ENCODE results near the gene ITGA8. TPM values are rescaled to one million over a fixed set of nuclear protein-coding genes. Genes with fewer than 3 reads are reported as not detected.
"Not testable (repeated sequence)": the region's sequence is repeated elsewhere in the genome, so short reads cannot be mapped to it uniquely, and the experiment has no call there.

ITGA8 gene
- polyA plus RNA-seq, 3 donors, result 0.35 to 4.3 (median 2.6) TPM

GRCh38 chr10:15588635-15589508 is 130.8 kb downstream of the ITGA8 start:
- 49 to 60% (median 56%) methylated on average over 9 of the region's 9 CpGs for WGBS, 3 donors

DNA sequence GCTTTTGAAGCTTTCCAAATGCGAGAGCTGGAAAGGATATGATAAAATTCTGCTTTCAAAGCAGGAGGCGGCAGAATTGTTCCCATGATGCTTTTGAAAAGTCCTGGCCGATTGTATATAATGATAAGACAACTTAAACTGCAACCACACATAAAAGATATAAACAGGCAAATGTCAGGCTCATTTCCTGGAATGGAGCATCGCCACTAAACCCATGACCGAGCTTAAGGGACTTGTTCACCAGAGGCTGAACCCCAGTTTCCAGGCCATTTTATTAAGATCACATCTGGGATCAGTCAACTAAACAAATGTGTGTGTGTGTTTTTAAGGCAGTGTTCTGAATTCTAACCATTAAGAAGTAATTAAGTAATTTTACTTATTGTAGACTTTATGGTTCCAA is 131.6 kb downstream of the ITGA8 start:
- 66 to 75% (median 71%) methylated on average over 5 of the region's 5 CpGs for WGBS, 3 donors
- no peak overlapping the region for H3K27ac ChIP-seq (ENCODE audit: low read depth, low read length)

More at GRCh38 chr10:15588635-15589508, 130.8 kb downstream of the ITGA8 start:
- no peak overlapping the region for H3K27ac ChIP-seq (ENCODE audit: low read depth, low read length)

DNA sequence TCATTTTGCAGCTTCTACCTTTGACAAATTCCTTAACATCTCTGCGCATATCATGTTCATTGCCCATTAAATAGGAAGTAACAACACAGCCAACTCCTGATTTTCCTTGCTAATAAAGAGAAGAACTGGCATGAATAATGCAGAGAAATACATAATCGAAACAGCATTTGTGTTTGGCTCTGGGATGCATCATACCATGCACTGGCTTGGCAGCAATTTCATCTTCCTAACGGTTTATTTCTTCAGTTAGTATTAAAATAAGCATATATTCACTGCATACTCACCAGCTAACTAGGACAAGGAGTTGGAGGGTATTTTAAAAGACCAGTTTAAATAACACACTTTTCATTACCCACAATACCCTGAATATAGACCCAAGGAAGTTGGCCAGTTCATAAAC is 132.5 kb downstream of the ITGA8 start:
- 75 to 87% (median 79%) methylated on average over 3 of the region's 3 CpGs for WGBS, 3 donors
- no peak overlapping the region for H3K27ac ChIP-seq (ENCODE audit: low read depth, low read length)

DNA sequence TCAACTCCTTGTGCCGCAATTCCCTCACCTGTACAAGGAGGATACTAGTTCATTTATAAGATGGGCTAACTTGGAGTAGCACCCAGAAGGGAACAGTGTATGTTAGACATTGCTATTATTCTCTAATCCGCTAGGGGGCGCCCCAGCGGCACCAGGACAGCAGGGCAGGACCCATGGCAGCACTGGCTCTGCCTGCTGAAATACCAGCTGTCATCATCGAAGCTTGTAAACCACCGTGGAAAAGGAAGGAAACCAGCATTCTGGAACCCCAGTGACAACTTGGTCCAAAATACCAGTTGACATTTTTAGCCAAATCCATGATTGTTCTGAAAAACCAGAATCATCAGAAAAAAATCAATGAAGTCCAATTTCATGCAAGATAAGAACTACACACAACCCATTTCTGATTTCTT is 134.4 kb downstream of the ITGA8 start:
- WGBS, 3 donors, result 8 to 21% (median 12%) methylated on average over 6 of the region's 6 CpGs
- H3K27ac ChIP-seq (ENCODE audit: low read depth, low read length), result no peak overlapping the region

DNA sequence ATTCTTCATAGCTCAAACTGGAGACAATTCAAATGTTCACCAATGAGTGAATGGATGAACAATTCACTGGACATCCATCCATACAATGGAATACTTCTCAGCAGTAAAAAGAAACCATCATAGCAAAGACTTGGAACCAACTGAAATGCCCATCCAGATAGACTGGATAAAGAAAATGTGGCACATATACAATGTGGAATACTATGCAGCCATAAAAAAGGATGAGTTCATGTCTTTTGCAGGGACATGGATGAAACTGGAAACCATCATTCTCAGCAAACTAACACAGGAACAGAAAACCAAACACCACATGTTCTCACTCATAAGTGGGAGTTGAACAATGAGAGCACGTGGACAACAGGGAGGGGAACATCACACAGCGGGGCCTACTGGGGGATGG is 136.8 kb downstream of the ITGA8 start:
- H3K27ac ChIP-seq (ENCODE audit: low read depth, low read length), result not testable (repeated sequence)
- 94 to 98% (median 97%) methylated on average over 2 of the region's 2 CpGs for WGBS, 3 donors

- WGBS, 3 donors, result 58 to 81% (median 74%) methylated on average over 4 of the region's 4 CpGs
- H3K27ac ChIP-seq (ENCODE audit: low read depth, low read length), result no peak overlapping the region
These were observed 140.1 kb downstream of the ITGA8 start for GRCh38 chr10:15579605-15580004.

- whole genome bisulfite sequencing, 3 donors, result 80 to 93% (median 91%) methylated on average over 6 of the region's 6 CpGs
- H3K27ac ChIP-seq (ENCODE audit: low read depth, low read length), result no peak overlapping the region
These were observed 147.1 kb downstream of the ITGA8 start for GRCh38 chr10:15572531-15573045.

- 20 to 32% (median 30%) methylated on average over 3 of the region's 3 CpGs for WGBS, 3 donors
These were observed 148.1 kb downstream of the ITGA8 start for GRCh38 chr10:15571575-15571974.

GRCh38 chr10:15570738-15571339 is 148.9 kb downstream of the ITGA8 start:
- 97 to 99% (median 99%) methylated on average over 3 of the region's 3 CpGs for whole genome bisulfite sequencing, 3 donors
- H3K27ac ChIP-seq (ENCODE audit: low read depth, low read length), result no peak overlapping the region

More at GRCh38 chr10:15571575-15571974, 148.1 kb downstream of the ITGA8 start:
- no peak overlapping the region for H3K27ac ChIP-seq (ENCODE audit: low read depth, low read length)

DNA sequence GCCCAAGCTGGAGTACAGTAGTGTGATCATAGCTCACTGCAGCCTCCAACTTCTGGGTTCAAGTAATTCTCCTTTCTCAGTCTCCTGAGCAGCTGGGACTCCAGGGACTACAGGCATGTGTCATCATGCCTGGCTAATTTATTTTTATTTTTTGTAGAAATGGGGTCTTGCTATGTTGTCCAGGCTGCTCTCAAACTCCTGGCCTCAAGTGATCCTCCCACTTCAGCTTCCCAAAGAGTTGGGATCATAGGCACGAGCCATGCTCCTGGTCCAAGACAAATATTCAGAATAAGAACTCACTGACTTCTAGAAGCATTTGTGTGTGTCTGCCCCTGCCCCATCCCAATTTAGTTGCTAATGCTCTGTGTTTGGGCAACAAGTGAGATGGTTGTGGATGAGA is 151.8 kb downstream of the ITGA8 start:
- no peak overlapping the region for H3K27ac ChIP-seq (ENCODE audit: low read depth, low read length)
- WGBS, 3 donors, result 71 to 86% (median 83%) methylated on average over 1 of the region's 1 CpG

DNA sequence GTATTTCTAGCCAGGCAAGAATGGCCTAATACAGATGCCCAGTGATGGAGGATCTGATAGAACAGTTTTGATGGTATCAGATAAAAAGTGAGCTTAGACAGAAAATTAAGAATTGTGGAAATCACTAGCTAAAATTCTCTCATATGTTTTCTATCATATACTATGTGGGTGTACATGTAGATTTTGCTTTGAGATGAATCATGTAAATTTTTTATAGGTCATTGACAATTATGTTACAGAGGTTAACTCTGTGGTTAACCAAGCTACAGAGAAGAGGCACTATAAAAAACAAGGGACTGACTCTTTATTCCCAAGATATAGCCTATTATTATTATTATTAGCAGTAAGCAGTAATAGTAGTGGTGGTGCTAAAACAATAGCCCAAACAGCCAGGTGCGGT is 156.5 kb downstream of the ITGA8 start:
- no peak overlapping the region for H3K27ac ChIP-seq (ENCODE audit: low read depth, low read length)
- WGBS, 3 donors, result 83 to 94% (median 94%) methylated on average over 1 of the region's 1 CpG

- WGBS, 3 donors, result 76 to 92% (median 90%) methylated on average over 5 of the region's 5 CpGs
- no peak overlapping the region for H3K27ac ChIP-seq (ENCODE audit: low read depth, low read length)
These were observed 157.1 kb downstream of the ITGA8 start for GRCh38 chr10:15562578-15562977.

GRCh38 chr10:15562116-15562515 is 157.6 kb downstream of the ITGA8 start:
- H3K27ac ChIP-seq (ENCODE audit: low read depth, low read length), result no peak overlapping the region
- 85 to 91% (median 89%) methylated on average over 10 of the region's 10 CpGs for WGBS, 3 donors

- no peak overlapping the region for H3K27ac ChIP-seq (ENCODE audit: low read depth, low read length)
- WGBS, 3 donors, result 46 to 55% (median 52%) methylated on average over 5 of the region's 5 CpGs
These were observed 161.6 kb downstream of the ITGA8 start for GRCh38 chr10:15558136-15558535.

DNA sequence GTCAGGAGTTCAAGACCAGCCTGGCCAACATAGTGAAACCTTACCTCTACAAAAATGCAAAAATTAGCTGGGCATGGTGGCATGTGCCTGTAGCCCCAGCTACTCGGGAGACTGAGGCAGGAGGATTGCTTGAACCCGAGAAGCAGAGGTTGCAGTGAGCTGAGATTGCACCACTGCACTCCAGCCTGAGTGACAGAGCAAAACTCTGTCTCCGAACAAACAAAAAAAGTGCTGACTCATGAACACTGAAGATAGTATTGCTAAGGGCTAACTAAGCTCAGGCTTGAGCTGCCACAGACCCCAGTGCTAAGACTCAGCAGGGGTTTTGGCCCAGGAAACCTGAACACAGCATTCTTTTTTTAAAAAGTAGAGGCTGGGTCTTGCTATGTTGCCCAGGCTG is 162.6 kb downstream of the ITGA8 start:
- not testable (repeated sequence) for H3K27ac ChIP-seq (ENCODE audit: low read depth, low read length)
- 48 to 66% (median 61%) methylated on average over 3 of the region's 3 CpGs for WGBS, 3 donors

- no peak overlapping the region for H3K27ac ChIP-seq (ENCODE audit: low read depth, low read length)
- WGBS, 3 donors, result 77 to 95% (median 89%) methylated on average over 3 of the region's 3 CpGs
These were observed 168.8 kb downstream of the ITGA8 start for GRCh38 chr10:15550950-15551349.

DNA sequence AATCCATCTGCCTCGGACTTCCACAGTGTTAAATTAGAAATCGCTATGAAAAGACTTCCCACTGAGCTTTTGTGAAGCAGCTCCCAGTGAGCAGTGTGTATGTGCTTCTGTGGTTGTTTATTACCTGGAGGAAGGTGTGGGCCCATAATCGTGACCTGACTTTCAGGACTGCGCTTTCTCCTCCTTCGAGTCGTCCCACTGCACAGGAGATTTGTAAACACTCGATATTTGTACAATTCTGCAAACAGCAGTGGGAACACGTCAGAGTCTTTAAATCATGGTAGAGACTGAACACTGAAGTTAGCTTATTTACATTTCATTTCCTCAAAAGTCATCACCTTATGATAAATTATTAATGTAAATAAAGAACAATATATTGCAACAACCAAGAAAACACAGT is 171.4 kb downstream of the ITGA8 start:
- WGBS, 3 donors, result 30 to 75% (median 75%) methylated on average over 8 of the region's 8 CpGs
- H3K27ac ChIP-seq (ENCODE audit: low read depth, low read length), result no peak overlapping the region

DNA sequence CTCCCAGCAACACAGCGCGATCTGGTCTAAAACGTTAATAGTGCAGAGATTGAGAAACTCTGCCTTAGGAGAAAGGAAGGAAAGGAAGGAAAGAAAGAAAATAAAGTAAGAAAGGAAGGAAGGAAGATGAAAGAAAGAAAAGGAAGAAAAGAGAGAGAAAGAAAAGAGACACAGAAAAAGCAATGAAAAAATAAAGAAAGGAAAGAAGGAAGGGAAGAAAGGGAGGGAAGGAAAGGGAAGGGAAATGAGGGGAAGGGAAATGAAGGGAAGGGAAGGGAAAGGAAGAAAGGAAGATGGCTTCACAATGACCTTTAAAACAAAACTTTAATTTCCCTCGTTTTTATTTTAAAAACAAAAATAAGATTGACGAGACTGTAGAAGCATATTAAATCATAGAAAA is 173.1 kb downstream of the ITGA8 start:
- no peak overlapping the region for H3K27ac ChIP-seq (ENCODE audit: low read depth, low read length)
- 73 to 88% (median 87%) methylated on average over 5 of the region's 5 CpGs for WGBS, 3 donors

DNA sequence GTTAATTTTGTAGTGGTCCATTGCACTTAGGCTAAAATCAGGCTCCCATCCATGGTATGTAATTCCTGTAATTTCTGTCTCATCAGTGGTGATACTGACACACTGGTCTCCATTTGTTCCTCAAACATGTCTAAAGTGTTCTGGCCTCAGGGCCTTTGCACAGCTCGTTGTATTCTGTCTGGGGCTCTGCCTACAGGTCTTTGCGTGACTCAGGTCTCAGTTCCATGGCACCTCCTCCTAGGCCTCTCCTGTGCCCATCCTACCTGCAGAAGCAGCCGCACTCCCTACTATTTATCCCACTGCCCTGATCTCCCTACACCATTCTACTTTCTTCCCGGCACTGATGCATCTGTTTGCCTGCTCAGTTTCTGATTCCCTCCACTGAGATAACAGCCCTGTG is 173.8 kb downstream of the ITGA8 start:
- no peak overlapping the region for H3K27ac ChIP-seq (ENCODE audit: low read depth, low read length)
- 84 to 95% (median 91%) methylated on average over 4 of the region's 4 CpGs for WGBS, 3 donors
